Transverse colon (tissue), 4 donors: ENCODE data around the gene NOL8. TPM values are rescaled to one million over a fixed set of nuclear protein-coding genes. Genes with fewer than 3 reads are reported as not detected.

ENCODE experiments used
- DNase-seq: peaks from one replicate; pipeline ENCODE4 v3.0.0-alpha.2; 2019
- H3K27ac ChIP-seq, 4 donors: fragments of 200-600 bp; sonication (generic); 2 replicates each; pipeline ENCODE4 v1.5.1; 2016 to 2018; ENCODE audit warnings: inconsistent platforms in 4 of 4
- H3K27me3 ChIP-seq: fragments of 200-600 bp; sonication (generic); 2 replicates; pipeline ENCODE4 v1.5.1; 2017; ENCODE audit warnings: inconsistent platforms
- H3K36me3 ChIP-seq, 4 donors: fragments of 200-600 bp; sonication (generic); 2 replicates each; pipeline ENCODE4 v1.5.1; 2017 to 2019; ENCODE audit warnings: inconsistent platforms in 4 of 4
- H3K4me1 ChIP-seq, 4 donors: fragments of 200-600 bp; sonication (generic); 2 replicates each; pipeline ENCODE4 v1.5.1; 2017 to 2020; ENCODE audit warnings: inconsistent platforms in 4 of 4
- H3K4me3 ChIP-seq, 4 donors: fragments of 200-600 bp; sonication (generic); 1 replicate in 1 of 4; 2 replicates in 3 of 4; pipeline versions ENCODE4 v1.5.1 to v1.6.1; 2017 to 2019; ENCODE audit warnings: inconsistent platforms in 4 of 4
- H3K9me3 ChIP-seq, 2 donors: fragments of 200-600 bp; sonication (generic); 2 replicates each; pipeline ENCODE4 v1.5.1; 2017 to 2019; ENCODE audit warnings: inconsistent platforms in 2 of 2
- EP300 ChIP-seq: sonication (generic); formaldehyde crosslinking; IDR thresholded peaks from one replicate; pipeline ENCODE4 v1.6.1; 2017; ENCODE audit warnings: antibody characterized with exemption, low read depth
- POLR2A ChIP-seq: fragments of 450-650 bp; IDR thresholded peaks from one replicate; pipeline ENCODE4 v1.6.1; 2016; ENCODE audit warnings: antibody characterized with exemption, mild to moderate bottlenecking, moderate library complexity
- POLR2AphosphoS5 ChIP-seq, 3 donors: sonication (generic); formaldehyde crosslinking; IDR thresholded peaks; one replicate each; pipeline ENCODE4 v1.6.1; 2016; ENCODE audit warnings: antibody characterized with exemption in 3 of 3
- WGBS, 2 donors: methylation state at CpG; one replicate each; pipeline ENCODE4 v1.1.5; 2018; ENCODE audit warnings: low coverage in 1 of 2; 5-methylcytosine and 5-hydroxymethylcytosine counted together
- in situ Hi-C, 4 donors: fragments of 200-750 bp; cut with MboI; loops; one replicate each; pipeline versions ENCODE4 v1.15.0 to v1.15.1; 2017; ENCODE audit warnings: low sequenced_read_pairs in 3 of 4, low pct_ligation_motif_present in 1 of 4, low pct_unique_long_range_greater_than_20kb in 1 of 4
- intact Hi-C: fragments of 100-400 bp; cut with DNase I; formaldehyde crosslinking; loops from one replicate; pipeline ENCODE4 v1.15.1; 2023; ENCODE audit warnings: low total_unique reads
- total RNA-seq, 4 donors: library from RNA; depleted of rRNA; stranded (reverse); fragments of >200 nt; gene quantifications; one replicate each; pipeline ENCODE4 v1.1.0, GENCODE V29; 2016
- TF ChIP-seq, protein P1 (sequence below), 5 experiments: fragments of 200-600 bp in 3 of 5; fragments of 450-650 bp in 2 of 5; sonication (generic) in 3 of 5; IDR thresholded peaks; 1 replicate in 2 of 5; 2 replicates in 3 of 5; pipeline ENCODE4 v1.5.1; 2016 to 2017; ENCODE audit warnings: antibody characterized with exemption in 5 of 5, inconsistent platforms in 3 of 5, mild to moderate bottlenecking in 2 of 5, moderate library complexity in 1 of 5

NOL8 gene
- total RNA-seq, 4 donors from 2014 or later, result 17.6 to 86.2 (median 24.3) TPM

GRCh38 chr9:92313624-92314012, 11.5 kb downstream of the NOL8 start:
- intact Hi-C loops, result no loop called here
- H3K36me3 ChIP-seq, result peaks cover 0 to 51% (median 24%) of the 10 kb centered on the region in 4 donors

GRCh38 chr9:92312887-92313623, 12.1 kb downstream of the NOL8 start:
- H3K27me3 ChIP-seq, result no peaks in the 10 kb centered on the region
- H3K36me3 ChIP-seq, result peaks cover 0 to 51% (median 24%) of the 10 kb centered on the region in 4 donors
- intact Hi-C loops, result no loop called here
- 89 to 96% methylated on average over 6 of the region's 6 CpGs for WGBS, 2 donors
- no peak overlapping the region for H3K4me3 ChIP-seq
- H3K4me1 ChIP-seq, result no peaks in the 10 kb centered on the region
- no peak for DNase-seq
- TF ChIP-seq POLR2A, result no peak
- no peak overlapping the region for H3K27ac ChIP-seq
- in situ Hi-C loops, result loop anchor here in 1 of 4 donors (25.0 kb wide), 1 partner anchor 324 kb away; no protein-coding TSS in a partner anchor
- H3K9me3 ChIP-seq, result no peaks in the 10 kb centered on the region

More at GRCh38 chr9:92313624-92314012, 11.5 kb downstream of the NOL8 start:
- Histone ChIP-seq H3K27ac (no peak overlapping the region), H3K4me3 (no peak overlapping the region), H3K9me3 (no peaks in the 10 kb centered on the region), H3K27me3 (no peaks in the 10 kb centered on the region), H3K4me1 (no peaks in the 10 kb centered on the region)
- 80 to 88% methylated on average over 1 to 2 of the region's 2 CpGs for WGBS, 2 donors
- no peak for TF ChIP-seq POLR2A
- DNase-seq, result no peak
- in situ Hi-C loops, result loop anchor here in 1 of 4 donors (25.0 kb wide), 1 partner anchor 324 kb away; no protein-coding TSS in a partner anchor

GRCh38 chr9:92310562-92310961, 14.6 kb downstream of the NOL8 start:
- Histone ChIP-seq H3K4me1 (no peaks in the 10 kb centered on the region), H3K27me3 (no peaks in the 10 kb centered on the region), H3K9me3 (no peaks in the 10 kb centered on the region), H3K4me3 (no peak overlapping the region), H3K36me3 (peaks cover 0 to 59% (median 23%) of the 10 kb centered on the region in 4 donors), H3K27ac (no peak overlapping the region)
- TF ChIP-seq EP300 (no peak), POLR2AphosphoS5 (IDR thresholded peaks at IDR 0.05) (no peak), POLR2A (no peak)
- TF ChIP-seq, protein P1, sequence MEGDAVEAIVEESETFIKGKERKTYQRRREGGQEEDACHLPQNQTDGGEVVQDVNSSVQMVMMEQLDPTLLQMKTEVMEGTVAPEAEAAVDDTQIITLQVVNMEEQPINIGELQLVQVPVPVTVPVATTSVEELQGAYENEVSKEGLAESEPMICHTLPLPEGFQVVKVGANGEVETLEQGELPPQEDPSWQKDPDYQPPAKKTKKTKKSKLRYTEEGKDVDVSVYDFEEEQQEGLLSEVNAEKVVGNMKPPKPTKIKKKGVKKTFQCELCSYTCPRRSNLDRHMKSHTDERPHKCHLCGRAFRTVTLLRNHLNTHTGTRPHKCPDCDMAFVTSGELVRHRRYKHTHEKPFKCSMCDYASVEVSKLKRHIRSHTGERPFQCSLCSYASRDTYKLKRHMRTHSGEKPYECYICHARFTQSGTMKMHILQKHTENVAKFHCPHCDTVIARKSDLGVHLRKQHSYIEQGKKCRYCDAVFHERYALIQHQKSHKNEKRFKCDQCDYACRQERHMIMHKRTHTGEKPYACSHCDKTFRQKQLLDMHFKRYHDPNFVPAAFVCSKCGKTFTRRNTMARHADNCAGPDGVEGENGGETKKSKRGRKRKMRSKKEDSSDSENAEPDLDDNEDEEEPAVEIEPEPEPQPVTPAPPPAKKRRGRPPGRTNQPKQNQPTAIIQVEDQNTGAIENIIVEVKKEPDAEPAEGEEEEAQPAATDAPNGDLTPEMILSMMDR (IDR thresholded peaks at IDR 0.05), result no peak
- intact Hi-C loops (no loop called here), in situ Hi-C loops (loop anchor here in 1 of 4 donors (25.0 kb wide), 1 partner anchor 327 kb away; no protein-coding TSS in a partner anchor)
- no peak for DNase-seq
- 76 to 100% methylated on average over 2 to 3 of the region's 3 CpGs for WGBS, 2 donors

- in situ Hi-C loops, result loop anchor here in 1 of 4 donors (25.0 kb wide), 1 partner anchor 328 kb away; no protein-coding TSS in a partner anchor
- H3K4me1 ChIP-seq, result no peaks in the 10 kb centered on the region
- intact Hi-C loops, result no loop called here
- DNase-seq, result no peak
- H3K27ac ChIP-seq, result no peak overlapping the region
- H3K4me3 ChIP-seq, result no peak overlapping the region
- no peak for TF ChIP-seq EP300
- TF ChIP-seq, protein P1 (IDR thresholded peaks at IDR 0.05), result no peak
- TF ChIP-seq POLR2A, result no peak
- TF ChIP-seq POLR2AphosphoS5 (IDR thresholded peaks at IDR 0.05), result no peak
- no peaks in the 10 kb centered on the region for H3K27me3 ChIP-seq
- H3K36me3 ChIP-seq, result peaks cover 0 to 70% (median 31%) of the 10 kb centered on the region in 4 donors
- no peaks in the 10 kb centered on the region for H3K9me3 ChIP-seq
Observed at GRCh38 chr9:92308893-92309292, 16.3 kb downstream of the NOL8 start.

GRCh38 chr9:92300936-92301335, 24.2 kb downstream of the NOL8 start:
- H3K36me3 ChIP-seq, result peaks cover 0 to 90% (median 43%) of the 10 kb centered on the region in 4 donors
- H3K4me3 ChIP-seq, result no peak overlapping the region
- in situ Hi-C loops, result loop anchor here in 1 of 4 donors (25.0 kb wide), 1 partner anchor 336 kb away; no protein-coding TSS in a partner anchor
- H3K27ac ChIP-seq, result no peak overlapping the region
- H3K4me1 ChIP-seq, result no peaks in the 10 kb centered on the region
- H3K27me3 ChIP-seq, result no peaks in the 10 kb centered on the region
- H3K9me3 ChIP-seq, result no peaks in the 10 kb centered on the region
- no peak for DNase-seq
- intact Hi-C loops, result no loop called here
- 60 to 72% methylated on average over 1 of the region's 1 CpG for WGBS, 2 donors
- TF ChIP-seq, protein P1 (IDR thresholded peaks at IDR 0.05), result no peak
- TF ChIP-seq POLR2AphosphoS5 (IDR thresholded peaks at IDR 0.05) (no peak), POLR2A (no peak), EP300 (no peak)
